ENCODE data around the gene C1orf115.

The C1orf115 gene

GRCh38 chr1:220684890-220685289 is 5.3 kb upstream of the C1orf115 start:
- no peak for TF ChIP-seq CTCF (IDR thresholded peaks at IDR 0.05; ENCODE audit: extremely low read depth, missing control alignments)
- no peak for DNase-seq (ENCODE audit: low spot score)

- TF ChIP-seq CTCF (IDR thresholded peaks at IDR 0.05; ENCODE audit: extremely low read depth, missing control alignments): no peak
- no peak for DNase-seq (ENCODE audit: low spot score)
Measured at GRCh38 chr1:220685879-220686278, 4.3 kb upstream of the C1orf115 start.

GRCh38 chr1:220687809-220688208 is 2.4 kb upstream of the C1orf115 start:
- TF ChIP-seq CTCF (IDR thresholded peaks at IDR 0.05; ENCODE audit: extremely low read depth, missing control alignments): no peak
- DNase-seq (ENCODE audit: low spot score): no peak

- DNase-seq (ENCODE audit: low spot score): no peak
- no peak for TF ChIP-seq CTCF (IDR thresholded peaks at IDR 0.05; ENCODE audit: extremely low read depth, missing control alignments)
Measured at GRCh38 chr1:220689666-220690065, 497 bp upstream of the C1orf115 start.

- no peak for TF ChIP-seq CTCF (IDR thresholded peaks at IDR 0.05; ENCODE audit: extremely low read depth, missing control alignments)
Measured at GRCh38 chr1:220691053-220691684, 1.0 kb downstream of the C1orf115 start.

GRCh38 chr1:220692436-220693228 is 2.5 kb downstream of the C1orf115 start:
- no peak for TF ChIP-seq CTCF (IDR thresholded peaks at IDR 0.05; ENCODE audit: extremely low read depth, missing control alignments)
- DNase-seq (ENCODE audit: low spot score): no peak

More at GRCh38 chr1:220691053-220691684, 1.0 kb downstream of the C1orf115 start:
- DNase-seq (ENCODE audit: low spot score): no peak

GRCh38 chr1:220694866-220695382 is 4.8 kb downstream of the C1orf115 start:
- no peak for TF ChIP-seq CTCF (IDR thresholded peaks at IDR 0.05; ENCODE audit: extremely low read depth, missing control alignments)

More at GRCh38 chr1:220694866-220695382, 4.8 kb downstream of the C1orf115 start:
- DNase-seq (ENCODE audit: low spot score): no peak

Data from GM20000 (cell line).